DND-41 (cell line): Measurements from ENCODE around the gene HDAC10.
"Not testable (repeated sequence)": the region's sequence is repeated elsewhere in the genome, so short reads cannot be mapped to it uniquely, and the experiment has no call there.

Source experiments
- ATAC-seq: fragments of 200-7000 bp; cut with Tn5 transposase; 3 replicates; pipeline ENCODE4 v1.9.1; 2021; ENCODE audit warnings: low read depth; ENCODE audit not compliant: insufficient read depth
- DNase-seq: peaks from one replicate; pipeline ENCODE4 v3.0.0-alpha.2; 2020
- H2AFZ ChIP-seq: 2 replicates; pipeline ENCODE4 v1.6.0; 2012; ENCODE audit warnings: low read depth, low read length
- H3K27ac ChIP-seq: 2 replicates; pipeline ENCODE4 v1.5.1; 2012; ENCODE audit warnings: low read length, inconsistent platforms
- H3K27me3 ChIP-seq: fragments of 200-600 bp; sonication (generic); 2 replicates; pipeline ENCODE4 v1.6.0; 2012; ENCODE audit warnings: low read length, mild to moderate bottlenecking, inconsistent platforms; ENCODE audit not compliant: insufficient read depth, poor library complexity
- H3K36me3 ChIP-seq: 2 replicates; pipeline ENCODE4 v1.5.1; 2012; ENCODE audit warnings: low read length, inconsistent platforms; ENCODE audit not compliant: insufficient read depth
- H3K4me1 ChIP-seq: 2 replicates; pipeline ENCODE4 v1.5.1; 2012; ENCODE audit warnings: mild to moderate bottlenecking, low read length; ENCODE audit not compliant: insufficient read depth
- H3K4me2 ChIP-seq: 2 replicates; pipeline ENCODE4 v1.6.0; 2012; ENCODE audit warnings: mild to moderate bottlenecking, moderate library complexity, low read length, inconsistent platforms; ENCODE audit not compliant: insufficient read depth
- H3K4me3 ChIP-seq, 2 experiments: fragments of 200-600 bp in 1 of 2; shearing (Covaris generic) in 1 of 2; 2 replicates each; pipeline ENCODE4 v1.5.1; 2012 to 2016; ENCODE audit warnings: inconsistent platforms in 2 of 2, low read length in 2 of 2, mild to moderate bottlenecking in 2 of 2, low read depth in 1 of 2, moderate library complexity in 1 of 2
- H3K79me2 ChIP-seq: 2 replicates; pipeline ENCODE4 v1.6.0; 2012; ENCODE audit warnings: low read length, inconsistent platforms; ENCODE audit not compliant: insufficient read depth
- H3K9ac ChIP-seq: 2 replicates; pipeline ENCODE4 v1.6.0; 2012; ENCODE audit warnings: low read depth, mild to moderate bottlenecking, inconsistent platforms, low read length, moderate library complexity
- H3K9me3 ChIP-seq: 2 replicates; pipeline ENCODE4 v1.5.1; 2012; ENCODE audit warnings: low read length, moderate library complexity, mild to moderate bottlenecking, inconsistent platforms; ENCODE audit not compliant: insufficient read depth, severe bottlenecking
- H4K20me1 ChIP-seq: 2 replicates; pipeline ENCODE4 v1.6.0; 2012; ENCODE audit warnings: low read length; ENCODE audit not compliant: insufficient read depth
- CTCF ChIP-seq: IDR thresholded peaks from 2 replicates; pipeline ENCODE4 v1.5.1; 2012; ENCODE audit warnings: borderline replicate concordance, low read length, moderate library complexity, mild to moderate bottlenecking; ENCODE audit not compliant: poor library complexity, severe bottlenecking; ENCODE audit errors: extremely low read depth
- EZH2 ChIP-seq: IDR thresholded peaks from 3 replicates; pipeline ENCODE4 v1.6.1; 2012; ENCODE audit warnings: borderline replicate concordance, low read depth, mild to moderate bottlenecking, moderate library complexity, low read length, inconsistent platforms; ENCODE audit not compliant: severe bottlenecking

HDAC10 gene

GRCh38 chr22:50207383-50208140, 43.5 kb downstream of the HDAC10 start:
- no peak overlapping the region for H3K4me2 ChIP-seq

GRCh38 chr22:50206599-50206998, 44.5 kb downstream of the HDAC10 start:
- Histone ChIP-seq H3K9me3 (no peaks in the 10 kb centered on the region), H3K4me1 (peaks cover 19% of the 10 kb centered on the region), H3K27me3 (no peaks in the 10 kb centered on the region), H3K9ac (no peak overlapping the region), H3K79me2 (peaks cover 36% of the 10 kb centered on the region), H4K20me1 (peaks cover 64% of the 10 kb centered on the region), H2AFZ (no peak overlapping the region), H3K27ac (no peak overlapping the region), H3K4me3 (no peak overlapping the region), H3K36me3 (peaks cover 73% of the 10 kb centered on the region), H3K4me2 (no peak overlapping the region)
- TF ChIP-seq CTCF = peak; percentile 54
- no peak for TF ChIP-seq EZH2
- peak; percentile 33 for DNase-seq
- ATAC-seq = peak; percentile 41; the same call in 1 of the 3 replicates

More at GRCh38 chr22:50207383-50208140, 43.5 kb downstream of the HDAC10 start:
- no peak overlapping the region for H3K9ac ChIP-seq
- H3K27ac ChIP-seq = no peak overlapping the region
- peaks cover 10% of the 10 kb centered on the region for H3K4me1 ChIP-seq
- peaks cover 31% of the 10 kb centered on the region for H3K79me2 ChIP-seq
- no peaks in the 10 kb centered on the region for H3K9me3 ChIP-seq
- no peak overlapping the region for H3K4me3 ChIP-seq
- H3K36me3 ChIP-seq = peaks cover 81% of the 10 kb centered on the region
- ATAC-seq (no peak), DNase-seq (no peak)
- H2AFZ ChIP-seq = no peak overlapping the region
- TF ChIP-seq EZH2 (no peak), CTCF (no peak)
- peaks cover 57% of the 10 kb centered on the region for H4K20me1 ChIP-seq
- H3K27me3 ChIP-seq = no peaks in the 10 kb centered on the region

GRCh38 chr22:50205781-50206569, 45.1 kb downstream of the HDAC10 start:
- DNase-seq = no peak
- TF ChIP-seq CTCF (no peak), EZH2 (no peak)
- Histone ChIP-seq H3K27ac (no peak overlapping the region), H3K27me3 (no peaks in the 10 kb centered on the region), H3K4me2 (no peak overlapping the region), H2AFZ (no peak overlapping the region), H3K36me3 (peaks cover 68% of the 10 kb centered on the region), H3K4me1 (peaks cover 20% of the 10 kb centered on the region), H4K20me1 (peaks cover 59% of the 10 kb centered on the region), H3K9me3 (no peaks in the 10 kb centered on the region), H3K79me2 (peaks cover 38% of the 10 kb centered on the region), H3K9ac (no peak overlapping the region), H3K4me3 (no peak overlapping the region)
- no peak for ATAC-seq

GRCh38 chr22:50204998-50205397, 46.1 kb downstream of the HDAC10 start:
- not testable (repeated sequence) for H3K9ac ChIP-seq, ATAC-seq, H3K9me3 ChIP-seq, H3K27ac ChIP-seq, H2AFZ ChIP-seq, H3K27me3 ChIP-seq, H3K4me3 ChIP-seq, DNase-seq, H3K4me2 ChIP-seq
- Histone ChIP-seq H3K36me3 (peaks cover 58% of the 10 kb centered on the region), H3K4me1 (peaks cover 24% of the 10 kb centered on the region), H3K79me2 (peaks cover 37% of the 10 kb centered on the region), H4K20me1 (peaks cover 50% of the 10 kb centered on the region)
